Measurements from ENCODE around the gene RASGRP3.
"Not testable (repeated sequence)": the region's sequence is repeated elsewhere in the genome, so short reads cannot be mapped to it uniquely, and the experiment has no call there.

Gene RASGRP3

DNA sequence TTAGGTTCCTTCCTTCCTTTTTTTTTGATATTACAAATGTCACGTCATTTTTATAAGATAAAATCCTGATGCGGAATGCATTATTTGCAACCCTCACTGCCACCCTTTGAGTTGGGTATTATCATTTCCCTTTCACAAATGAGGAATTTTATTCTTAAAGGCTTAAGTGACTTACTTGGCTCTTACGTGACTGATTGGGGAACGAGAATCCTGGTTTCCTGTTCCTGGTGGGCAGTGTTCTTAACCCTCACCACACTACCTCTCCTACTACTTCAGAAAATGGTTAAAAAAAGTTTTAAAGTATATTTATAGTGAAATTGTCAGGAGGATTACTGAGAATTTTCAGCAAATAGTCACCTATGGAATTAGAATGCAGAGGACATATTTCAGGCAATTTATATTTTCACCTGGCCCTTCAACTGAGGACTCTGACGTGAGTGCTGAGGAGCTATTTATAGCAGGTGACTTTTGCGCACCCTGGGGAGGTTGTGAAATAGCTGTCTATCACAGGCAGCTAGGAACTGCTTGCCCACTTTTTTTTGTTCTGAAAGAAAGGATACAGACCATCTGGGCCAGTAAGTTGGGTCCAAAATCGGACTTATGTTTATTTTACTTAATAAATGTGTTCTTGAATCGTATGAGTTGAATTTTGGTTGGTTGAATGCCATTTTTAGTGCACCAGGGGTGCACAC, 18.7 kb upstream of the RASGRP3 start:
- no peak for DNase-seq

DNA sequence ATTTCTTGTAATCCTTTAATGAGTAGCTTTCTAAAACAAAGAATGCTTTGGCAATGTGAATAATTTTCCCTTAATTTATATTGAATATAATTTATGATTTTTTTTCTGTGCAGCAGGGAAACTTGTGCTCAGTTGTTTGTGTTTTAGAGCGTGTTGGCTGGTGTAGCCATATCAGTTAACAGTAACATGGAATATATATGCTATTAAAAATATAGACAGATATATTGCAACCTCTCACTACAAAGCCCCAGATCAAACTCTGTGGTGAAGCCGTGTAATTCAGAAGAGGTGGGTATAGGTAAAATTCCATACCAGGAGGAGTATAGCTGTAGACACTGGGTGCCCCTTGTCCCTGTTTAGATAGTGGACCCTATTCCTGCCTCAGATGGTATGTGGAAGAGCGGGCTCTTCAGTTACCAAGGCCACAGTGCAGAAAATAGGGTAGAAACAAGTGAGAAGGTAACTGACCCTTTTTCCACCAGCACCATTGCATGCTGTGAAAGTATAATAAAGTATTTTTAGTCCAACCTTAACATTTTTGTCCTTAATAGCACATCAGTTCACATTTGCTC, 18.1 kb upstream of the RASGRP3 start:
- no peak for DNase-seq

DNA sequence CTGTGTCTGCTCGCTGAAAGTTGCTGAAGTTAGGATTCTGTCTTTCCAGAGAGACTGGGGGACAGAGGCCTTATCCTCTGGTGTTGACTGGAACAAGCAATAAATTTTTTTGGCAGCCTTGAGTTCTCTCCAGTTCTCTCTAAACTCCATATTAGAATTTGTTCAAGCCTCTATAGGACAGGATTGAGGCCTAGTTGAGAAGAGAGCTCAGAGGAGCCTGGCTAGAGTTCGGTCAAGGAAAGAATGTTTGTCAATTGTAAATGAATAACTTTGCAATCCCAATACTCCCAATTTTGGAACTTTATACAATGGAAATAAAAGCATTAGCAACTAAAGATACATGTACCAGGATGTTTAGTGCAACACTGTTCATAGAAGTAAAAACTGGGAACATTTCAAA, 16.7 kb upstream of the RASGRP3 start:
- DNase-seq, result no peak

DNA sequence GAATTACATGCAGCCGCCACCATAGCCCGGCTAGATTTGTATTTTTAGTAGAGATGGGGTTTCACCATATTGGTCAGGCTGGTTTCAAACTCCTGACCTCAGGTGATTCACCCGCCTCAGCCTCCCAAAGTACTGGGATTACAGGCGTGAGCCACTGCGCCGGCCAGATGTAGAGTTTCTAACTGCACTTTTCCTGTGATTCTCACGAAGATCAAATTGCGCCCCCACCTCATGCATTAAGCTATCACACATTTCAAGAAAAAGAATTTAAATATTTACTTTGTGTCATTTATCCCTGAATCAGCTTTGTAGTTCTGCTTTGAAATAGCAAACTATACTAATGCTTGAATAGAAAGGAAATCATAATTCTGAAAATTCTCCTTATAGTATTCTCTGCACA, 13.9 kb upstream of the RASGRP3 start:
- DNase-seq, result not testable (repeated sequence)

DNA sequence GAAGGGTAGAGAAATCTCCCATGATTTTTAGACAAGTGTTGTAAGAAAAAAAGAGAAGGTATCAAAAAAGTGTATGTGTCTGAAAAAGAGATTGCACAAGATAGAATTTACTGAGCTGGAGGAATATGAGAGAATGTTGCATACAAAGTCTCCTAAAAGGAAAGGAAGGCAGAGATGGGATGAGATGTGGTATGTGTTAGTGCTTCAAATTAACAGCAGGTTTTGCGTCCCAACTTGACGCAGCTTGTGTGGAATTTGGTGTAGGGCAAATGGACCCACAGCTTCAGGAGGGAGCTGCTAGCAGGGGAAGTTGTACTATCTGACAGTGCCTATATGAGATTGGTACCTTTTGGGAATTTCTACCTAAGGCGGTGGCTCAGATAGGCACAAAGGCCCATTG, 9.0 kb upstream of the RASGRP3 start:
- DNase-seq, result no peak

DNA sequence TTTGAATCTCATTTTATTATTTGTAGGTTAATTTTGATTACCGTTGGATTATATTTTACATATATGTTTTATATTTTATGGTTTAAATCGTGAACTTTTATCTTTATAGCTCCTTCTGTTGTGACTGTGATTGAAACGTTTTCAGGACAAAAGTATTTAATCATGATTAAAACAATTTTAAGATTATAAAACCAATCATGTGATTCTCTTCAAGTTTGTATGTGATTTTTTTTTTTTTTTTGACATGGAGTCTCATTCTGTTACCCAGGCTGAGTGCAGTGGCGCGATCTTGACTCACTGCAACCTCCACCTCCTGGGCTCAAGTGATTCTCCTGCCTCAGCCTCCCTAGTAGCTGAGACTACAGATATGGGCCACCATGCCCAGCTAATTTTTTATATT, 7.2 kb upstream of the RASGRP3 start:
- no peak for DNase-seq

DNA sequence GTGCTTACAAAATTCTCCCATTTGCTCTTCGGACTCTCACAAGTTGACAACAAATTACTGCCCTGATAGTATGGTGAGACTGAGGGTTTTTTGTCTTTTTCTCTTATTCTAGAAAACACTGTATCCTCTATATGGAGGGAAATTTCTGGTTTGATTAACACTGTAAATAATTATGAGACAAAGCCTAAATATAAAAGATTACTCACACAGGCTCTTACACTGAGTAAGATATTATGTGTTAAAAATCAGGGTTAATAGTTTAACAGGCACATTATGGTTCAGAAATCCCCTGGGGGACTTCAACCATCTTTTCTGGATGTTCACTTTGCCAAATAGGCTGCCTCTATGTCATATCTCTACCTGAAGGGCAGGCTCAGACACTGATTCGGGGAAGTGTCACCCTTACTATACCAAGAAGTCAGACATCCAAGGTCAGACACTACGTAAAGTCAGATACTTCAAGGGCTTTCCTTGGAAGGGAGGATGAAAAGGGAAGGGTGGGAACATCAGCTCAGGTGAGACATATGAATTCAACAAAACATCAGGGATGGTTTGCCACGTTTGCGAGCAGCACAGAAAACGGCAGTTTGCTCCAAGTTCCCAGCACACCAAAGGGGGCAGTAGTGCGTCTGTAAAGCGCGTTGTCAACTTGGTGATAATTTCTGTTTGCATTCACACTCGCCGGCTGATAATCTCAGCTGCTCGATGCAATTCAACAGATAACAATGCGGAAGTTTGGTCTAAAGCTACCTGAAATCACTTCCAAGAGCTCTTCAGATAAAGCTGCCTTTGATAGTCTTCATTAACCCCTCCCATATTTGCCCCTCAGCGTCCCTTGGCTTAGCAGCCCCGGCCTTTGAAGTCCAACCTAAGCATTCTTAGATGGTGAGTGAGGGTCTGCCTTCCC, 972 bp upstream of the RASGRP3 start:
- DNase-seq, result peak; percentile 73

DNA sequence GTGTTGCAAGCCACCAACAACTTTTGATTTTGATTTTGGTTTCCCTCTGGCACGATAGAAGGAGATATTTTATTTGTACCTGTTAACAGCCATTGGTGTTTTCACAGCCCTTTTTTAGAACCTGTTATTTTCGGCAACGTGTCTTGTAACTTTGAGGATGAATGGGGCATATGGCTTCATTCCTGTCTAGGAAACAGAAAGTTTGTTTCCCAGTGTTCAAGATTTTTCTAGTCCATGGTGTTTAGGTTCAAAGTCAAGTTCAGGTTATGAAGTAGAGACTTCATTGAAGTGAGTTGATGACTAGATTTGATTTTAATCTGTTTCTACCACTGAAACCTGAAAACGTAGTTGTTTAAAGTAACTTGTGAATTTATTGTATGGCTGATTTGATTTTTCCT, 343 bp downstream of the RASGRP3 start:
- DNase-seq, result no peak

DNA sequence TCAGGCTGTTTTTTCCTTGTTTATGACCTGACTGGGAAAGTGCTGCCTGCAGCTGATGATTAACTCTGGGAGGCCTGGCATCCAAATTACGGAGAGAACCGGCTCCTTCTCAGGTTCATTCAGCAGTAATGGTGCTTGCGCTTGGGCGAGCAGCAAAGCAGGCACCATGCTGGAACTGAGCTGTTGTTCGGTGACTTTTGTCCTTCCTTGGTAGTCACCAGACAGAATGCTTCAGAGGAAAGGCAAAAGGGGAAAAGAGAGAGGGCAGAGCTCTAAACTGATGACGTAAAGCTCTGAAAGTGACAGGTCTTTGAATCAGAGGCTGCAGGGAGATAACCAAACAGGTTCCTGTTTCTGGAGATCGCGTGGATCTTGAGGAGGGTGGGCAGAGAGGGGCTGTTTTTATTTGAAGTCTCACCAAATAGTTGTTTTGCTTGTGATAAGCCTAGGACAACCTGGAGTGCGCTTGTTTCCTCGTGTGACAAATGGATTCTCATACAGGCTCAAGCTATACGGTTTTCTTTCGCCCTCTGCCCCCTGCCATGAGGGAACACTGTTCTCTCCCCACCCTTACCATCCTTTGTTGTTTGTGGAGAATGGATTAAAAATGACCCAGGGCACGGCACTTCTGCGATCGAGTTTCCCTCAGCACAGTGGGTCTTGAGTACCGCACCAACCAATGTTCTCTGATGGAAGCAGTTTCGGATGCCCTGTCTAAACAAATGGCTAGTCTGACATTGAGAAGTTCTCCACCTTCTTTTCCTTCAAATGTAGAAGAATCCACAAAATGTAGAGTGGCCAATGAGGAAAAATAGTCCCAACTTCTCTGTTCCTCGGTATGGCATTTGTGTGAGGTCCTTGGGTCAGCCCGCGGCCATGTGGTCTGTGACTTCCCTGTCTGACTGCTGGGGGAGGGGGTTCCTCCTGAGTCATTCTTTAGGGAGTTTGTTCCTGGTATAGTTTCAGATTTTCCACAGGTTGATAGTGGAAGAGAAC, 1.3 kb downstream of the RASGRP3 start:
- DNase-seq, result peak; percentile 11

DNA sequence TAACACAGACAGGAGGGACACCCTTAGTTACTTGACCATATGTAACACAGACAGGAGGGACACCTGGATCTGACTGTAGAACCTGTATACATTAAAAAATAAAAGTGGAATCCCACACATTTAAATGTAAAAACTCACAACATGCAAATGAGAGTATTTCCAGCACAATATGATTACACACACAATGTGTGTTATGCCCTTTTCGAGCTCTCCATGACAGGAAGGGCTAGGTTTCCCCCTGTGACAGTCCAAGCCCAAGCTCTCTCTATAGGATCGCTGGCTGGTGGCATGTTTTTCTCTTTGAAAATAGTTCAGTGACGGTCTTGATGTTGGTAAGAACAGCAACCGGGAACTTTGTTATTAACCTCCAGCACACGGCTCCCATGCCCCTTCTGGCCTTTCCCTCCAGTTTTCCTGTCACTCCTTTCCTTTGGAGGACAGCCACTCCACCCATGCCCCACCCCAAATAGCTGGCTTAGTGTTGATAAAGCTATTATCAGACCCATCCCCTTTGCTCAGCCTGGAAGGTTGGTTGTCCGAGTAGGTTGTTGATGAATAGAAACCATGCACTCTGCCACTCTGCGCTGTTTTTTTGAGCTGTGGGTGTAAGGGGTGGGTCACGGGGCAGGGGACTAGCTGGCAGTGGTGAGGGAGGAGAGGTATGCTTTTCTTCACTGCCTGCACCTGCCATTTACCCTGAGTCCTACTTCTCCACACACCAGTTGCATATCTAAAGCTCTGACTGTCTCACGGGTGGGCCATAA, 2.7 kb downstream of the RASGRP3 start:
- no peak for DNase-seq

DNA sequence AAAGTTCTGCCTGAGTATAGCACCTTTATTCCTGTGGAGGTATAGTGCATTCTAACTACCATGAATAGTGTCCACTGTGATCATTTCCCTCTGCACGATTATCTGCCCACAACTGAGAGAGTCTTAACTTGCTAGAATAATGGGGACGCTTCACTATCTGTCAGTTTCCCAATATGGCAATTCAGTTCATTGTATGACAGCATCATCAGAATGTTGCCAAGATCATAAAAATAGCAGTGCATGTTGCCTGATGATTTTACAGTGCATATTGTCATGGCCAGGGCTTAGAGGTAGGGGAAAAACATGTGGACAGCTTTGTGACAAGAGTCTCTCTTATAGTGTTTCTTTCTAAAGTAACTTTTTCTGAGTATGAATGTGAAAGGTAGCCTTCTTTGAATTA, 6.1 kb downstream of the RASGRP3 start:
- DNase-seq, result no peak

DNA sequence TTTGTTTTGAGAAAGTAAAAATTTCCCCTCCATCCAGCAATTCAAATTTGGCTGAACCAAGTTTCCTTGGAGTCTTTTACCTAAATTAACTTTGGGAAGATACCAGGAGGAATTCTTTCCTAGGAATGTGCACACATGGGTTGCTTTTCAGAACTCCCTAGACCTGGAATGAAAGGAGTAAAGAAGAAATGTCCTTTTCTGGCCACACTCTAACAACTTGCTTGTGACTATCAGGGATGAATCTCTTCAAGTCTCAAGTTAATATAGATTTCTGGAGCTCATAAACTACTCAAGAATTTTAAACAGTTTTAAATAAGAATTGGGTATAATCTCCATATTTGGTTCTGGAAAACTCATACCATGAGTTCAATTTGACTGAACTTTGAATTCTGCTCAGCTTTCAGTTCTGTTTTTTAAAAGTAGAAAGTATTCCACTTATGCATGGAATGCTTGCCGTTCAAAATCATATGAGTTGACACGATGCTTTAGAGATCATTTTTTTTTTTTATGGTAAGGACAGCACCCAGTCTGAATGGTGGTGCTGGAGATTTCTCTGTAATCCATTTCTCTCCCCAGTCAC, 7.7 kb downstream of the RASGRP3 start:
- DNase-seq, result no peak

DNA sequence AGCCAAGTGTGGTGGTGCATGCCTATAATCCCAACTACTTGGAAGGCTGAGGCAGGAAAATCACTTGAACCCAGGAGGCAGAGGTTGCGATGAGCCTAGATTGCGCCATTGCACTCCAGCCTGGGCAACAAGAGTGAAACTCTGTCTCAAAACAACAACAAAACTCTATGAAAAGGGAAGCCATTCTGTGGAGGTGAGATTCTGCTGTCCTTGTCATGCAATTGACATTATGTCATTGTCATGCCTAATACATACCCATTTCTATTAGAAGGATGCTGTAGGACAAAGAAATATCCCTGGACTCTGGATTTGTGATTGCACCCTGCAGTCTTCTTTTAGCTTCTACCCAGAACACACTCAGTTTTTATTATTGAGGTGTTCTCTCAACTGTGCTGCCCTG, 8.6 kb downstream of the RASGRP3 start:
- no peak for DNase-seq

DNA sequence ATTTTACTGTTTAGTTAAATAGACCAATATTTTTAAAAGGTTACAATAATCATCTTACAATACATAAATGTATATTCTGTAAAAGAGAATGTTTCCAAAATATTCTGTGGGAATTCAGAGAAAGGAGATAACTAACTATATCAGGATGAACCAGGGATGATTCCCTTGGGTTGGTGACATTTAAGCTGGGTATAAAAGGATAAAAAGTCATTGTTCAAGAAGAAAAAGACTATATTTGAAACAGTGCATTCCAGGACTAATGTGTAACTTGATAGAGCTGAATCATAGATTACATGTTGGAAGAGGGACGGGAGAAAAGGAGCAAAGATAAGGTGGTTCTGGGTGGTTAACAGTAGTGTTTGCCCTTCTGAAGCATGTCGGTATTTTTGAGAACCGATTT, 10.1 kb downstream of the RASGRP3 start:
- no peak for DNase-seq

DNA sequence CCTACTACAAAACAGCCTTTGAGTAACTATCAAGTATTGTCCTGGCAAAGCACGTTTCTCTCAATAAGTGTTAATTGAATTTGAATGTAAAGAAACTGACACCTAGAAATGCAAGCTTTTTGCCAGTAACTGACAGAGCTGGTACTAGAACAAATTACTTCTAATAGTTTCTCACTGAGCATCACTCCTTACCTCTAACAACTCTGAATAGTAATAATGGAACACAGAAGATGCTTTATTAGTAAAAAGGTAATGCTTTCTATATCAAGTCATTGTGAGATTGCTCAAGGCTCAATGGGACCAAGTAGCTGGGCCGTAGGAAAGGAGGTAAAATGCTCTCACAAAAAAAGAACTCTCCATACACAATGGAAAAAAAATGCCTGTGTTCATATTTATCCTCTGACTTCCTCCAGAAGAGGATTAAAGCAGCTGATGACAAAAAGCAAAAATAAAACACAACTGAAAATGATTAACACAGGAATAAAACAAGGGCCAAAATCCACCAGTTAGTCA, 11.8 kb downstream of the RASGRP3 start:
- no peak for DNase-seq

DNA sequence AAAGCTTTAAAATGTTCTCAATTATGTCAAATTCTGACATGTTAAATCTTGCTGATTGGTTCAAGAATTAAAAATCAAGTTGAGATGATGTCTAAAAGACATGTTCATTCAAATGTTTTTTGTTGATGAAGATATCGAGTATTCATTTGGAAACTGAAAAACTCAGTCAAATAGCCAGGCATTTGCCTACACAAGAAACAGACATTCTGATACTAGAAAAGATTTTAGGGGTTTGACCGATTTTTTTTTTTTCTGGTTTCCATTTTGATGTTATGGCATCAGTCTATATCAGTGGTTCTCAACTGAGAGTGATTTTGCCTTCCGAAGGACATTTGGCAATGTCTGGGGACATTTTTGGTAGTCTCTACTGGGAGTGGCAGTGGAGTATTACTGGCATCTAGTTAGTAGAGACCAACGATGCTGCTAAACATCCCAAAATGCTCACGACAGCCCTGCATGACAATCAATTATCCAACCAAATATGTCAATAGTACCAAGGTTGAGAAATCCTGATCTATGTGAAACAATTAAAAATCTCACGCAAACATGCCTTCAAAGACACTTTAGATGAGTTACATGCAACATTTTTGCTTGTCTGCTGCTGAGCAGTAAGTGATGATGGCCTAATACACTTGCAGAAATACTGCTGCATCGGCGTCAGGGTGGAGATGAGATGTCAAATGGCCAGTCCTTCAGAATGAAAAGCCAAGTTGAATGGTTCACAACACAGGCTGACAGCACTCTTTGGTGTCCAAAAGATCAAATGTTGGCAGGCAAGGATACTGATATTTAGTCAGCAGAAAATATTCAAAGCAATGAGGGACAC, 12.5 kb downstream of the RASGRP3 start:
- no peak for DNase-seq

DNA sequence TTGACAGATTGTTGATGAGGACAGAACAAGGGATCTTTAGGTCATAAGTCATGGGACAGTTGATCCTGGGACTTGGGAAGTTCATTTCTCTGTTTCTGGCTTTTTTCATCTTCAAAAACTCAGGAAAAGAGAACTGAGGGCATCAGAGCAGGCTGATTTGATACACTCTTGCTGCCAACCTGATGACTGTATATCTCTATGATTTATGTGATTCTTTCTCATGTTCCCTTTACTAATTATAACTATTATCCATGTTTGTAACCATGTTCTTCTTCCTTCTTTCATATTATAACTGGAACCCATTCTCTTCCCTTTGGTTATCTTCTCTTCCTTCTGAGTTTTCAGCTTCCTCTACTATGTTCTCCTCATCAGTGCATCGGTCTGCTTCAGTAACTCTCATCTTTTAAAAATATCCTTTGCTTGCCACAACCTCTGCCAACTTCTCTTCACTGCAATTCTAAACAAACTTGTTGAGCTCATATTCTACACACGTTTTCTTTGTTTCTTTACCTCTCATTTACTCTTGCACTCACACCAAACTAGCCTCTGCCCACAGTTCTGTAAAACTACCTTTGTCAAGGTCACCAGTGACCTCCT, 13.5 kb downstream of the RASGRP3 start:
- no peak for DNase-seq

DNA sequence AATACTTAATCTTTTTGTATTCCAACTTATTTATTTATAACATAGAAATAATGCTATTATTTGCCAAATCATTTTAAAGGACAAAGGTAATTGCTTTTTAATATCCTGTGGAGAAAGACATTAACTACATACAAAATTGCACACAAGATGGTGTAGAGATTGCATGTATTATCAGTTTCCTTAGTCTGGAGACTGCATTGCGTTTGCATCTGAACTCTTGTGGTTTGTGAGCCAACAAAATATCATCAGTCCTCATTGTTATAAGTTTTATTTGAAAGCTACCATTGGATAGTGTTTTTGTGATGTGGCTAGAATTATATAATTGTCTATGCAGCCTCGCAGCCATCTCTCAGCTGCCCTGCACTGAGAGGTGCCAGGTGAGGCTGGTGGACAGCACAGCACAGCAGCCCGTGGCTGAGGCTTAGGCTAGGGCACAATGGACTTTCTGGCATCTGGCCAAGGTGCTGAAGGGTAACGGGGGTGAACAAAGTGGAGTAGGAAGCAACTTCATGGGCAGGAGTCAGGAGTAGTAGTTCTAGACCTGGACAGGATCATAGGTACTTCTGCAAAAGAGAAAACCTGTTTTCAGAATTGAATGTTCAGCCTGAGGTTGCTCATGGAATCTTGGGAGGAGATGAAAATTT, 15.1 kb downstream of the RASGRP3 start:
- DNase-seq, result no peak

DNA sequence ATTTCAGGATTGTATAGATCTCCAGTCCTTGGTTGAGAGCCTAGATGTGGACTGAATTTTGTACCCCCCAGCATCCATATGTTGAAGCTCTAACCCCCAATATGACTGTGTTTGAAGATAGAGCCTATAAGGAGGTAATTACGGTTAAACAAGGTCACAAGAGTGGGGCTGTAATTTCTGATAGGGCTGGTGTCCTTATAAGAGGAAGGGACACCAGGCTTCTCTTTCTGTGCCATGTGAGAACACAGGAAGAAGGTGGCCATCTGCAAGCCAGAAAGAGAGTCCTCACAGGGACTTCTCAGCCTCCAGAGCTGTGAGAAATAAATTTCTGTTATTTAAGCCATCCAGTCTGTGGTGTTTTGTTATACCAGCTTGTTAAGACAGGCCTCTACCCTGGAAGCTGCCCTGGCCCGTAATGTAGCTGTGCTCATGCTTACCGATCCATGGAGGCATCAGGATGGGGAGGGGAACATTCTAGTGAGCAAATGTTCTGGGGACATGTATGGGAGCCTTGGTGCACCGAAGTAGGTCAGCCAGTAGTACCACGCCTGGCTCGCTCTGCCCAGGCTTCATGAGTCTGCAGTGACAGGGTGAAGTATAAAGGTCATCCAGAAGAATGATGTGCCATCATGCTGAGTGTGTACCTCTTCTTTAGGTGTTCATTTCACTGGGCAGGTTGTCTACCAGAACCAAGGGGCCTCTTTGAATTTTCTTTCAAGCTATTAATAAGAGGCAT, 16.1 kb downstream of the RASGRP3 start:
- no peak for DNase-seq

All from stimulated activated CD4-positive, alpha-beta T cell treated with anti-CD3 and anti-CD28 coated beads, Interleukin-4, amount 100 ng/mL, for 1 hour (primary cell).